ENCODE results near the gene DLG5.

The DLG5 gene

GRCh38 chr10:77863446-77863845 lies 63.1 kb downstream of the DLG5 start:
- Histone ChIP-seq H4K20me1 (0 out of 2 replicates have a peak, but pooled peaks cover 5% of the 10 kb centered on the region), H3K27ac (no peak overlapping the region; the same call in 1 of the 2 replicates), H3K4me3 (no peak overlapping the region), H3K9ac (no peak overlapping the region), H3K27me3 (no peaks in the 10 kb centered on the region; the same call in 1 of the 2 replicates), H3K4me2 (no peak overlapping the region), H3K9me3 (no peaks in the 10 kb centered on the region), H3K36me3 (peaks cover 26% of the 10 kb centered on the region; the same call in 1 of the 2 replicates), H3K4me1 (no peaks in the 10 kb centered on the region; the same call in 1 of the 2 replicates)
- TF ChIP-seq Cebpa-rat (IDR thresholded peaks at IDR 0.05), result no peak

GRCh38 chr10:77862595-77862994 lies 64.0 kb downstream of the DLG5 start:
- Histone ChIP-seq H3K4me1 (no peaks in the 10 kb centered on the region; the same call in 1 of the 2 replicates), H3K9ac (no peak overlapping the region), H3K36me3 (peaks cover 20% of the 10 kb centered on the region; the same call in 1 of the 2 replicates), H3K27ac (no peak overlapping the region), H3K9me3 (no peaks in the 10 kb centered on the region), H3K27me3 (no peaks in the 10 kb centered on the region; the same call in 1 of the 2 replicates), H3K4me3 (no peak overlapping the region), H4K20me1 (0 out of 2 replicates have a peak, but pooled peaks cover 5% of the 10 kb centered on the region), H3K4me2 (no peak overlapping the region)
- TF ChIP-seq Cebpa-rat (IDR thresholded peaks at IDR 0.05), result no peak

GRCh38 chr10:77861366-77861765 lies 65.2 kb downstream of the DLG5 start:
- TF ChIP-seq Cebpa-rat (IDR thresholded peaks at IDR 0.05), result no peak
- Histone ChIP-seq H3K4me2 (no peak overlapping the region), H3K27me3 (no peaks in the 10 kb centered on the region; the same call in 1 of the 2 replicates)

GRCh38 chr10:77859865-77860282 lies 66.7 kb downstream of the DLG5 start:
- no peak for TF ChIP-seq Cebpa-rat (IDR thresholded peaks at IDR 0.05)
- H3K9ac ChIP-seq, result no peak overlapping the region
- H3K4me1 ChIP-seq, result no peaks in the 10 kb centered on the region
- no peak overlapping the region for H3K4me2 ChIP-seq
- H3K27ac ChIP-seq, result no peak overlapping the region
- no peak overlapping the region for H3K4me3 ChIP-seq
- no peaks in the 10 kb centered on the region for H3K27me3 ChIP-seq
- H3K9me3 ChIP-seq, result no peaks in the 10 kb centered on the region
- H4K20me1 ChIP-seq, result 0 out of 2 replicates have a peak, but pooled peaks cover 5% of the 10 kb centered on the region
- H3K36me3 ChIP-seq, result peaks cover 13% of the 10 kb centered on the region; the same call in 1 of the 2 replicates

More at GRCh38 chr10:77861366-77861765, 65.2 kb downstream of the DLG5 start:
- no peak overlapping the region for H3K4me3 ChIP-seq
- H3K9me3 ChIP-seq, result no peaks in the 10 kb centered on the region
- no peak overlapping the region for H3K9ac ChIP-seq
- H3K4me1 ChIP-seq, result no peaks in the 10 kb centered on the region
- 0 out of 2 replicates have a peak, but pooled peaks cover 5% of the 10 kb centered on the region for H4K20me1 ChIP-seq
- no peak overlapping the region for H3K27ac ChIP-seq
- peaks cover 15% of the 10 kb centered on the region; the same call in 1 of the 2 replicates for H3K36me3 ChIP-seq

- peaks cover 17% of the 10 kb centered on the region; the same call in 1 of the 2 replicates for H3K36me3 ChIP-seq
- no peak overlapping the region for H3K4me2 ChIP-seq
- no peak overlapping the region for H3K9ac ChIP-seq
- TF ChIP-seq Cebpa-rat (IDR thresholded peaks at IDR 0.05), result no peak
- H3K4me1 ChIP-seq, result no peaks in the 10 kb centered on the region
- no peak overlapping the region for H3K27ac ChIP-seq
- H3K4me3 ChIP-seq, result no peak overlapping the region
- no peaks in the 10 kb centered on the region for H3K9me3 ChIP-seq
- H3K27me3 ChIP-seq, result no peaks in the 10 kb centered on the region
- 0 out of 2 replicates have a peak, but pooled peaks cover 5% of the 10 kb centered on the region for H4K20me1 ChIP-seq
Measured at GRCh38 chr10:77859200-77859864, 67.2 kb downstream of the DLG5 start.

GRCh38 chr10:77857272-77857671 lies 69.3 kb downstream of the DLG5 start:
- H3K4me2 ChIP-seq, result no peak overlapping the region
- no peak for TF ChIP-seq Cebpa-rat (IDR thresholded peaks at IDR 0.05)

GRCh38 chr10:77856566-77856965 lies 70.0 kb downstream of the DLG5 start:
- H3K9me3 ChIP-seq, result no peaks in the 10 kb centered on the region
- TF ChIP-seq Cebpa-rat (IDR thresholded peaks at IDR 0.05), result no peak
- H3K4me2 ChIP-seq, result no peak overlapping the region
- no peak overlapping the region for H3K4me3 ChIP-seq
- no peaks in the 10 kb centered on the region for H3K27me3 ChIP-seq
- peaks cover 42% of the 10 kb centered on the region for H3K36me3 ChIP-seq
- H3K4me1 ChIP-seq, result no peaks in the 10 kb centered on the region
- H3K27ac ChIP-seq, result no peak overlapping the region
- 0 out of 2 replicates have a peak, but pooled peaks cover 5% of the 10 kb centered on the region for H4K20me1 ChIP-seq
- H3K9ac ChIP-seq, result no peak overlapping the region

More at GRCh38 chr10:77857272-77857671, 69.3 kb downstream of the DLG5 start:
- Histone ChIP-seq H3K36me3 (peaks cover 36% of the 10 kb centered on the region), H4K20me1 (0 out of 2 replicates have a peak, but pooled peaks cover 5% of the 10 kb centered on the region), H3K4me3 (no peak overlapping the region), H3K4me1 (no peaks in the 10 kb centered on the region), H3K9ac (no peak overlapping the region), H3K9me3 (no peaks in the 10 kb centered on the region), H3K27ac (no peak overlapping the region), H3K27me3 (no peaks in the 10 kb centered on the region)

- no peaks in the 10 kb centered on the region for H3K9me3 ChIP-seq
- peaks cover 51% of the 10 kb centered on the region for H3K36me3 ChIP-seq
- H3K4me2 ChIP-seq, result no peak overlapping the region
- H4K20me1 ChIP-seq, result no peaks in the 10 kb centered on the region
- no peak overlapping the region for H3K4me3 ChIP-seq
- no peak overlapping the region for H3K9ac ChIP-seq
- no peak overlapping the region for H3K27ac ChIP-seq
- H3K4me1 ChIP-seq, result no peaks in the 10 kb centered on the region
- H3K27me3 ChIP-seq, result no peaks in the 10 kb centered on the region
- TF ChIP-seq Cebpa-rat (IDR thresholded peaks at IDR 0.05), result no peak
Measured at GRCh38 chr10:77855404-77856155, 71.0 kb downstream of the DLG5 start.

- no peak for TF ChIP-seq Cebpa-rat (IDR thresholded peaks at IDR 0.05)
- Histone ChIP-seq H3K9ac (no peak overlapping the region), H3K9me3 (no peaks in the 10 kb centered on the region), H3K36me3 (peaks cover 57% of the 10 kb centered on the region), H4K20me1 (no peaks in the 10 kb centered on the region), H3K27me3 (no peaks in the 10 kb centered on the region), H3K4me1 (peaks cover 4% of the 10 kb centered on the region), H3K27ac (no peak overlapping the region), H3K4me2 (no peak overlapping the region), H3K4me3 (no peak overlapping the region)
Measured at GRCh38 chr10:77854115-77854514, 72.4 kb downstream of the DLG5 start.

GRCh38 chr10:77853256-77853655 lies 73.3 kb downstream of the DLG5 start:
- no peak overlapping the region for H3K9ac ChIP-seq
- H3K27me3 ChIP-seq, result no peaks in the 10 kb centered on the region
- no peak for TF ChIP-seq Cebpa-rat (IDR thresholded peaks at IDR 0.05)
- peaks cover 58% of the 10 kb centered on the region for H3K36me3 ChIP-seq
- no peak overlapping the region for H3K27ac ChIP-seq
- H3K4me2 ChIP-seq, result no peak overlapping the region
- no peaks in the 10 kb centered on the region for H3K9me3 ChIP-seq
- H3K4me3 ChIP-seq, result no peak overlapping the region
- H4K20me1 ChIP-seq, result no peaks in the 10 kb centered on the region
- H3K4me1 ChIP-seq, result peaks cover 7% of the 10 kb centered on the region
